NCI-H510A treated with DMSO at 0.1 percent for 48 hours (cell line): ENCODE measurements around the gene AHNAK2.
A peak's percentile ranks its signal among the peaks of the same experiment; 100 is the strongest.
"Not testable (repeated sequence)": the region's sequence is repeated elsewhere in the genome, so short reads cannot be mapped to it uniquely, and the experiment has no call there.

Experiments
- DNase-seq: peaks from one replicate; lab custom pipeline; 2025; lab: John Stamatoyannopoulos, UW

The AHNAK2 gene

DNA sequence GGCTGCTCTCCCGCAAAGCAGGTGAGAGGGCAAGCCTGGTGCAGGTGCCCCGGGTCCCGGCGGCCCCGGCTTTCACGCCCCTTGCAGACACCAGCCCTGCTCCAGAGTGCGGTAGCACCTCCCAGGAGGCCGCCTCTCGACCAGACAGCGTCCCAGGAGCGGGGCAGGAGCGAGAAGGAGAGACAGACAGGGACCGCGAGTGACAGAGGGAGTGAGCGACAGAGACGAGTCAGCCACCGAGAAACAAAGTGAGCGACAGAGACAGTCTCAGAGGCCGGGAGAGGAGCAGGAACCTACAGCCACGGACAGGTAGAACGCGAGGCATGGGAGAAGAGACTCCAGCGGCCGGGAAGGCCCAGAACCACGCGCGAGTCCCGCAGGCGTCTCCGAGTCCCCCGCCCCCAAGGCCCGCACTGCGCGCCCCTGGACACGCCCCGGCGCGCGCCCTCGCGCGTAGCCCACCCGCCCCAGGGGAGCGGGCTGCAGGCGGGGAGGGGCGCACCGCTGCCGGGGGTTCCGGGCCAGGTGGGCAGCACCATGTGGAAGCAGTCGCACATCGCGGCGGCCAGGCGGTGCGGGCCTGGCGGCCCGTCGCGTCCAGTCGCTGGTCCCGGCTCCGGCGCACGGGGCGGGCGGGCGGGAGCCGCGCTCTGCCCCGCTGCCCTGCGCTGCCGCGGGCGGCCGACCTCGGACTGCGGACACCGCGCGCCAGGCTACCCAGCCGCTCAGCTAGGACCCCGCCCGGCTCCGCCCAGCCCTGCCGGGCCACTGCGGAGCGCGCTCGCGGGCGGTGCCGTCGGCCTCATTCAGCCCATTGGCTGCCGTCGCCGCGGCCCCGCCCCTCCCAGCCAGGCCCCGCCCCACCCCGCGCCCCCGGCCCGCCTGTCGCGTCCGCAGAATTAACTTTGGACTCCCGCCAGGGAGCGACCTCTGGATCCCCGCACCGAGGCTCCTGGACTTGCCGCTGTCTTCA is at the start of gene AHNAK2:
Gene AHNAK2 (minus strand): TSS at position 694 of the 973 bp plus-strand sequence. CDS start 137 bp downstream, at position 557.
- DNase-seq = peak; percentile 73

DNA sequence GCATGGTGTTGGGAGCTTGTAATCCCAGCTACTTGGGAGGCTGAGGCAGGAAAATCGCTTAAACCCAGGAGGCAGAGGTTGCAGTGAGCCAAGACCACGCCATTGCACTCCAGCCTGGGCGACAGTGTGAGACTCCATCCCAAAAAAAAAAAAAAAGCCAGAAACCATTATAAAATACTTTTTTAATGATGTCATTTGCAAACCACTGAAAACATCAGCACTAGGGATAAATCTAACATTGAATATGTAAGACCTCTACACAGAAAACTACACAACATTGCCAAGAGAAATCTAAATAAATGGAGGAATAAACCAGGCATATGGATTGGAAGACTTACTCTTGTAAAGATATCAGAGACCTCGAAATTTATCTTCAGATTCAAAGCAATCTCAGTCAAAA is 49.5 kb upstream of the AHNAK2 start:
- DNase-seq = not testable (repeated sequence)

DNA sequence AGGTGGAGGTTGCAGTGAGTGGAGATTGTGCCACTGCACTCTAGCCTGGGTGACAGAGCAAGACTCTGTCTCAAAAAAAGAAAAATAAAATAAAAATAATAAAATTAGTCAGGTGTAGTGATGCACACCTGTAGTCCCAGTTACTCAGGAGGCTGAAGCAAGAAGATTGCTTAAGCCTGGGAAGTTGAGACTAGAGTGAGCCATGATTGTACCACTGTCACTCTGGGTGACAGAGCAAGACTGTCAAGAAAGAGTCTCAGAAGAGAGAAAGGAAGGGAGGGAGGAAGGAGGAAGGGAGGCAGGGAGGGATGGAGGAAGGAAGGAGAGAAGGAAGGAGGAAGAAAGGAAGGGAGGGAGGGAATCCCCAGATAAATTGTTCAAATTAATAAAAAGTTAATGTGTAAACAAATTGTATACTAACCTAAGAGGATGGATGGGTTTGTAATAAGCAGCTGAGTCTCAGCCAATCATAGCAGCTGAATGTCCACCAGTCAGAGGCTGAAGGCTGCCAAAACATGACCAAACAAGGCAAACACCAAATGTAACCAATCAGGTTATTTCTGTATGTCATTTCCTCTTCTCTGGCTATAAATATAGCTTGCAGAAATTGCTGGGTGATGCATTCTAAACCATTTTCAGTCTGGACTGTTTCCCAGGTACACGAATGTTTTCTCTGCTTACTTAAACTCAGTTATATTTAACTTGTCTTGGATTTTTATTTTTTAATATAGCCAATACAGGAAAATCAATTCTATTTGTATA is 48.8 kb upstream of the AHNAK2 start:
- DNase-seq = no peak

- DNase-seq = no peak
Observed at GRCh38 chr14:105026033-105026785, 48.0 kb upstream of the AHNAK2 start.

GRCh38 chr14:105025429-105025828 is 47.3 kb upstream of the AHNAK2 start:
- no peak for DNase-seq

DNA sequence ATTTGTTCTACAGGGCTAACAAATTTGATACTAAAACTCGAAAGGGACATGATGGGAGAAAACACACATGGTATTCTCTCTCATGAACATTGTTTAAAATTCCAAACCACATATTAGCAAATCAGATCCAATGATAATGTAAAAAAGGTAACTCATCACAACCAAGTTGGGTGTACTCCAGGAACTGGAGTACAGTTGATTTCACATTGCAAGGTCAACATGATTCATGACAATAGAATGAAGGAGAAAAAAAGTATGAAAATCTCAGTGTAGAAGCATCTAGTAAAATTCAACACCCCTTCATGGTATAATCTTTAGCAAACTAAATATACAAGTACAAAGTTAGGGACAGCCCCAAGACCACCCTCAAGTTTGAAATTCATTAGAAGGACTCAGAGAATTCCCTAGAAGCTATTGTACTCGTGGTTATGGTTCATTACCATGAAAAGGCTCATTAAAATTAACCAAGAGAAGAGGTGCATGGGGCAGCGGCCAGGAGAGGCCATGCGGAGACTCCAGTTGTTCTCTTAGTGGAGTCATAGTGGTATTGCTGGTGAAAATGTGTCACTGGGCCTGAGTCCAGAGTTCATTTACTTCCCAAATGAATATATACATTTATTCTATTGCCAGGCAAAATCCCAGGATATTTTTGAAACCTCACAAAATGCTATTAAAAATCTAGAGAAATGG is 45.8 kb upstream of the AHNAK2 start:
- no peak for DNase-seq

- DNase-seq = no peak
Observed at GRCh38 chr14:105023144-105023543, 45.0 kb upstream of the AHNAK2 start.

- no peak for DNase-seq
Observed at GRCh38 chr14:105022276-105022670, 44.1 kb upstream of the AHNAK2 start.

DNA sequence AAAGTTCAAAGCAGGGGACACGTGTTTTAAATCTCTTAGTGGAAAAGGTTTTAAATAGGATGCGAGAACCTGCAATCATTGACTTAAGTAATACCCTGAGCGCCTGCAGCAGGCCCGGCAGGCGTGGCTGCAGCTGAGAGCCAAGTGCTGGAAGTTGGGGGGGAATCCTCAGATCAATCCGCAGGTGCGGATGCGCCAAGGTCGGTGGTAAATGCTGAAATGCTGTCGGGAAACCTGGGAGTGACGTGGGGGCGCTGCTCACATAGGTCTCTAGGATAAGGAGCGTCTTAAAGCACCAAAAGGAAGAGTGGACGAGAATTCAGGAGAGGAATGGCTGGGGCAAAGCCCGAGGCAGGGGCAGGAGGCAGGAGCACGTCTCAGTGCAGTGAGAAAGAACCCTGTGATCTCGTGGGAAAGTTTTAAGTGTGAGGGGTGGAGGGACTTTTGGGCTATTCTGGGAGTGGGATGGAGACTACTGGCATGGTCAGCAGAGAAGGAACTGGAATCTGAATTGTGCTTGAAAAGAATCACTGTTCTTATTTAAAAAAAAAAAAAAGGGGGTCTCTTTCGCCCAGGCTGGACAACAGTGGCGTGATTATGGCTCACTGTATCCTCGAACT is 43.6 kb upstream of the AHNAK2 start:
- peak; percentile 73 for DNase-seq

GRCh38 chr14:105020815-105021655 is 42.9 kb upstream of the AHNAK2 start, which contains the start of gene CDCA4:
Gene CDCA4, minus strand, starts transcription at chr14:105021083. Its CDS starts 9,154 bp downstream, at chr14:105011929.
- DNase-seq = peak; percentile 99

DNA sequence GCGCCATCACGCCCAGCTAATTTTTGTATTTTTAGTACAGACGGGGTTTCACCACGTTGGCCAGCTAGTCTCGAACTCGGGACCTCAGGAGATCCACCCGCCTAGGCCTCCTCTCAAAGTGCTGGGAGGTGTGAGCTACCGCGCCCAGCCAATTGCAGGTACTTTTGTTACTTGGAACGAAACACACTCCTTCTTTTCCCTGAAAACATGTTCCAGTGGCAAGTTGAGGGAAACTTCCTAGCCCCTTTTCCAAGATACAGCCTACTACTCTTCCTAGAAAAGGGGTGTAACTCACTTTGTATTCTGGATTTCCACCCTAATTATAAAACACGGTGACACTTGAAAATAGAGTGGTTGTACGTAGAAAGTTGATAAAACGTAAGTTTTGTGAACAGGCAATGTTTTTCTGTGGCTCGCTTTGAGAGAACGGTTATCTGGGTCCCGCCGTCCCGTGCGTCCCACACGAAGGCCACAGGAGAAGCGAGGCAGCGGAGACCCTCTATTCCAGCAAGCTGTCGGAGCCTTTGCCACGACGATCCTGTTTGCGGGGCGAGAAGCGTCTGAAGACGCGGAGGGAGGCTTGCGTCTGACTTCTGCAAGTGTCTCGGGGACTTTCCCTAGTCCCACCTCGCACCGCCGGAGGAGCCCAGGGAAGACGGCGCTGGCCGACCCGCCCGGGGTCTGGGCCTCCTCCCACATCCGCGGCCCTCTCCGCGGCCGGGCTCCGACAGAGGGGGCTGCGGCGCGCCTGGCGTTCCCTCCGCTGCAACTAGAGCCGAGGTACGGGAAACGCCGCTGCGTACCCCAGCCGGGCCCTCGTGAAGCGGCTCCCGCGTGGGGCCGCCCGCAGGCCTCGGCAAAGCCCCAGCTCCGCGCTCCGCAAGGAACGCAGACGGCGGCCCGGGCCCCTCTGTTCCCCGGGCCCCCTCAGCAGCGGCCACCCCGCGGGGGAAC is 42.0 kb upstream of the AHNAK2 start:
- no peak for DNase-seq

GRCh38 chr14:105018414-105018813 is 40.2 kb upstream of the AHNAK2 start:
- DNase-seq = no peak

- peak; percentile 9 for DNase-seq
Observed at GRCh38 chr14:105015905-105016304, 37.7 kb upstream of the AHNAK2 start.

GRCh38 chr14:105015242-105015641 is 37.1 kb upstream of the AHNAK2 start:
- no peak for DNase-seq

DNA sequence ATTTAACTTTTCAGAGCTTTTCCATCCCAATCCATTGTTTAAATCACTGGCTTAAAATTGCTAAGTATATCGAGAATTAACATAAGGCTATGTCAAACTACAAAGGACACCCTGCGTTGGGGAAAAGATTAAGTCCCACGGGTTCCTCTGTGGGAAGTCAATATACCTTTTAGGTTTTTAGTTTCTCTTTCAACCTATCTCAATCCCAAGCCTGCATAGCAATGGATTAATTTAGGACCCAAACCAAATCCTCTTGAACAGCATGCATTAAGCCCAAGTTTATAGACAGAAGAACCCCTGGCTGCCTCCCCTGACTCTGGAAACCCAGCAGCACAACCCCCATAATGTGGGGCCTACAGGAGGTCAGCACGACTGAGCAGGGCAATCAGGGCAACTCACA is 36.5 kb upstream of the AHNAK2 start:
- DNase-seq = no peak

GRCh38 chr14:105014032-105014431 is 35.9 kb upstream of the AHNAK2 start:
- no peak for DNase-seq

GRCh38 chr14:105013150-105013785 is 35.1 kb upstream of the AHNAK2 start:
- DNase-seq = peak; percentile 11
